Measurements from ENCODE around the gene TOP2B.

TOP2B gene

GRCh38 chr3:25690768-25691533 is 26.2 kb upstream of the TOP2B start:
- H3K9me3 ChIP-seq (ENCODE audit: control insufficient read depth, low read length): no peaks in the 10 kb centered on the region
- no peaks in the 10 kb centered on the region for H3K4me1 ChIP-seq (ENCODE audit: control insufficient read depth, insufficient read depth, low read length)
- H3K36me3 ChIP-seq (ENCODE audit: control insufficient read depth, insufficient read depth, low read length): no peaks in the 10 kb centered on the region
- H3K27me3 ChIP-seq (ENCODE audit: control insufficient read depth, insufficient read depth, low read length): no peaks in the 10 kb centered on the region
- H3K9ac ChIP-seq (ENCODE audit: low read length): no peak overlapping the region
- no peak overlapping the region for H3K4me3 ChIP-seq (ENCODE audit: low read length)

- no peak overlapping the region for H3K9ac ChIP-seq (ENCODE audit: low read length)
- H3K4me1 ChIP-seq (ENCODE audit: control insufficient read depth, insufficient read depth, low read length): no peaks in the 10 kb centered on the region
- H3K27me3 ChIP-seq (ENCODE audit: control insufficient read depth, insufficient read depth, low read length): no peaks in the 10 kb centered on the region
Observed at GRCh38 chr3:25689226-25689625, 24.5 kb upstream of the TOP2B start.

GRCh38 chr3:25687742-25688141 is 23.0 kb upstream of the TOP2B start:
- Histone ChIP-seq H3K4me3 (ENCODE audit: low read length) (no peak overlapping the region), H3K4me1 (ENCODE audit: control insufficient read depth, insufficient read depth, low read length) (no peaks in the 10 kb centered on the region), H3K9me3 (ENCODE audit: control insufficient read depth, low read length) (no peaks in the 10 kb centered on the region), H3K36me3 (ENCODE audit: control insufficient read depth, insufficient read depth, low read length) (no peaks in the 10 kb centered on the region), H3K9ac (ENCODE audit: low read length) (no peak overlapping the region), H3K27me3 (ENCODE audit: control insufficient read depth, insufficient read depth, low read length) (no peaks in the 10 kb centered on the region)

More at GRCh38 chr3:25689226-25689625, 24.5 kb upstream of the TOP2B start:
- no peaks in the 10 kb centered on the region for H3K9me3 ChIP-seq (ENCODE audit: control insufficient read depth, low read length)
- no peaks in the 10 kb centered on the region for H3K36me3 ChIP-seq (ENCODE audit: control insufficient read depth, insufficient read depth, low read length)
- H3K4me3 ChIP-seq (ENCODE audit: low read length): no peak overlapping the region

- Histone ChIP-seq H3K9ac (ENCODE audit: low read length) (no peak overlapping the region), H3K27me3 (ENCODE audit: control insufficient read depth, insufficient read depth, low read length) (no peaks in the 10 kb centered on the region), H3K4me1 (ENCODE audit: control insufficient read depth, insufficient read depth, low read length) (no peaks in the 10 kb centered on the region), H3K4me3 (ENCODE audit: low read length) (no peak overlapping the region), H3K36me3 (ENCODE audit: control insufficient read depth, insufficient read depth, low read length) (no peaks in the 10 kb centered on the region), H3K9me3 (ENCODE audit: control insufficient read depth, low read length) (no peaks in the 10 kb centered on the region)
Observed at GRCh38 chr3:25686766-25687165, 22.1 kb upstream of the TOP2B start.

GRCh38 chr3:25683882-25684281 is 19.2 kb upstream of the TOP2B start:
- Histone ChIP-seq H3K4me1 (ENCODE audit: control insufficient read depth, insufficient read depth, low read length) (no peaks in the 10 kb centered on the region), H3K36me3 (ENCODE audit: control insufficient read depth, insufficient read depth, low read length) (no peaks in the 10 kb centered on the region), H3K9me3 (ENCODE audit: control insufficient read depth, low read length) (no peaks in the 10 kb centered on the region), H3K9ac (ENCODE audit: low read length) (no peak overlapping the region), H3K27me3 (ENCODE audit: control insufficient read depth, insufficient read depth, low read length) (no peaks in the 10 kb centered on the region), H3K4me3 (ENCODE audit: low read length) (no peak overlapping the region)

GRCh38 chr3:25683410-25683809 is 18.7 kb upstream of the TOP2B start:
- Histone ChIP-seq H3K4me1 (ENCODE audit: control insufficient read depth, insufficient read depth, low read length) (no peaks in the 10 kb centered on the region), H3K36me3 (ENCODE audit: control insufficient read depth, insufficient read depth, low read length) (no peaks in the 10 kb centered on the region), H3K9ac (ENCODE audit: low read length) (no peak overlapping the region), H3K27me3 (ENCODE audit: control insufficient read depth, insufficient read depth, low read length) (no peaks in the 10 kb centered on the region), H3K4me3 (ENCODE audit: low read length) (no peak overlapping the region), H3K9me3 (ENCODE audit: control insufficient read depth, low read length) (no peaks in the 10 kb centered on the region)

- Histone ChIP-seq H3K4me1 (ENCODE audit: control insufficient read depth, insufficient read depth, low read length) (no peaks in the 10 kb centered on the region), H3K36me3 (ENCODE audit: control insufficient read depth, insufficient read depth, low read length) (no peaks in the 10 kb centered on the region), H3K9ac (ENCODE audit: low read length) (no peak overlapping the region), H3K9me3 (ENCODE audit: control insufficient read depth, low read length) (no peaks in the 10 kb centered on the region), H3K27me3 (ENCODE audit: control insufficient read depth, insufficient read depth, low read length) (no peaks in the 10 kb centered on the region), H3K4me3 (ENCODE audit: low read length) (no peak overlapping the region)
Observed at GRCh38 chr3:25679642-25680302, 15.1 kb upstream of the TOP2B start.

- Histone ChIP-seq H3K27me3 (ENCODE audit: control insufficient read depth, insufficient read depth, low read length) (no peaks in the 10 kb centered on the region), H3K36me3 (ENCODE audit: control insufficient read depth, insufficient read depth, low read length) (no peaks in the 10 kb centered on the region), H3K4me1 (ENCODE audit: control insufficient read depth, insufficient read depth, low read length) (no peaks in the 10 kb centered on the region), H3K9ac (ENCODE audit: low read length) (no peak overlapping the region), H3K4me3 (ENCODE audit: low read length) (no peak overlapping the region), H3K9me3 (ENCODE audit: control insufficient read depth, low read length) (no peaks in the 10 kb centered on the region)
Observed at GRCh38 chr3:25679166-25679565, 14.5 kb upstream of the TOP2B start.

- Histone ChIP-seq H3K4me1 (ENCODE audit: control insufficient read depth, insufficient read depth, low read length) (no peaks in the 10 kb centered on the region), H3K27me3 (ENCODE audit: control insufficient read depth, insufficient read depth, low read length) (no peaks in the 10 kb centered on the region), H3K36me3 (ENCODE audit: control insufficient read depth, insufficient read depth, low read length) (no peaks in the 10 kb centered on the region), H3K4me3 (ENCODE audit: low read length) (no peak overlapping the region), H3K9ac (ENCODE audit: low read length) (no peak overlapping the region), H3K9me3 (ENCODE audit: control insufficient read depth, low read length) (no peaks in the 10 kb centered on the region)
Observed at GRCh38 chr3:25678581-25678980, 13.9 kb upstream of the TOP2B start.

GRCh38 chr3:25677121-25677520 is 12.4 kb upstream of the TOP2B start:
- no peaks in the 10 kb centered on the region for H3K4me1 ChIP-seq (ENCODE audit: control insufficient read depth, insufficient read depth, low read length)
- H3K9me3 ChIP-seq (ENCODE audit: control insufficient read depth, low read length): no peaks in the 10 kb centered on the region
- H3K4me3 ChIP-seq (ENCODE audit: low read length): no peak overlapping the region
- no peaks in the 10 kb centered on the region for H3K36me3 ChIP-seq (ENCODE audit: control insufficient read depth, insufficient read depth, low read length)
- H3K9ac ChIP-seq (ENCODE audit: low read length): no peak overlapping the region
- H3K27me3 ChIP-seq (ENCODE audit: control insufficient read depth, insufficient read depth, low read length): no peaks in the 10 kb centered on the region

GRCh38 chr3:25674670-25675069 is 10.0 kb upstream of the TOP2B start:
- H3K4me3 ChIP-seq (ENCODE audit: low read length): no peak overlapping the region
- H3K4me1 ChIP-seq (ENCODE audit: control insufficient read depth, insufficient read depth, low read length): no peaks in the 10 kb centered on the region
- H3K27me3 ChIP-seq (ENCODE audit: control insufficient read depth, insufficient read depth, low read length): no peaks in the 10 kb centered on the region
- H3K9me3 ChIP-seq (ENCODE audit: control insufficient read depth, low read length): no peaks in the 10 kb centered on the region
- no peaks in the 10 kb centered on the region for H3K36me3 ChIP-seq (ENCODE audit: control insufficient read depth, insufficient read depth, low read length)
- no peak overlapping the region for H3K9ac ChIP-seq (ENCODE audit: low read length)

- no peak overlapping the region for H3K9ac ChIP-seq (ENCODE audit: low read length)
- no peaks in the 10 kb centered on the region for H3K27me3 ChIP-seq (ENCODE audit: control insufficient read depth, insufficient read depth, low read length)
- H3K4me3 ChIP-seq (ENCODE audit: low read length): no peak overlapping the region
- H3K9me3 ChIP-seq (ENCODE audit: control insufficient read depth, low read length): no peaks in the 10 kb centered on the region
- no peaks in the 10 kb centered on the region for H3K36me3 ChIP-seq (ENCODE audit: control insufficient read depth, insufficient read depth, low read length)
- H3K4me1 ChIP-seq (ENCODE audit: control insufficient read depth, insufficient read depth, low read length): no peaks in the 10 kb centered on the region
Observed at GRCh38 chr3:25673738-25674298, 9.1 kb upstream of the TOP2B start.

Measured in mucosa of stomach (tissue), 1 donor.